Spleen (tissue), 7 donors: ENCODE data around the gene PCK2.

Source experiments
- POLR2A ChIP-seq, 3 donors: fragments of 450-650 bp; IDR thresholded peaks; one replicate each; pipeline ENCODE4 v1.5.1; 2017; ENCODE audit warnings: antibody characterized with exemption in 3 of 3, mild to moderate bottlenecking in 1 of 3
- POLR2AphosphoS5 ChIP-seq, 3 donors: sonication (generic); formaldehyde crosslinking; IDR thresholded peaks; one replicate each; pipeline ENCODE4 v1.5.1; 2017; ENCODE audit warnings: antibody characterized with exemption in 3 of 3
- TF ChIP-seq, protein P1 (sequence below), 11 experiments: fragments of 200-600 bp in 7 of 11; fragments of 450-650 bp in 4 of 11; sonication (generic) in 4 of 11; IDR thresholded peaks in 8 of 11; conservative IDR thresholded peaks in 3 of 11; 1 replicate in 7 of 11; 2 replicates in 4 of 11; pipeline versions ENCODE4 v1.4.0 to v1.8.0; 2016 to 2021; ENCODE audit warnings: antibody characterized with exemption in 11 of 11, inconsistent platforms in 4 of 11, mild to moderate bottlenecking in 1 of 11
- donor health status: DM: no; HTN: no; CAD: no; lungs with moderate emphysema.
- donor health status: DM: no; HTN: no; CAD: no.
- donor health status: DM: no; HTN: no; CAD: no.

DNA sequence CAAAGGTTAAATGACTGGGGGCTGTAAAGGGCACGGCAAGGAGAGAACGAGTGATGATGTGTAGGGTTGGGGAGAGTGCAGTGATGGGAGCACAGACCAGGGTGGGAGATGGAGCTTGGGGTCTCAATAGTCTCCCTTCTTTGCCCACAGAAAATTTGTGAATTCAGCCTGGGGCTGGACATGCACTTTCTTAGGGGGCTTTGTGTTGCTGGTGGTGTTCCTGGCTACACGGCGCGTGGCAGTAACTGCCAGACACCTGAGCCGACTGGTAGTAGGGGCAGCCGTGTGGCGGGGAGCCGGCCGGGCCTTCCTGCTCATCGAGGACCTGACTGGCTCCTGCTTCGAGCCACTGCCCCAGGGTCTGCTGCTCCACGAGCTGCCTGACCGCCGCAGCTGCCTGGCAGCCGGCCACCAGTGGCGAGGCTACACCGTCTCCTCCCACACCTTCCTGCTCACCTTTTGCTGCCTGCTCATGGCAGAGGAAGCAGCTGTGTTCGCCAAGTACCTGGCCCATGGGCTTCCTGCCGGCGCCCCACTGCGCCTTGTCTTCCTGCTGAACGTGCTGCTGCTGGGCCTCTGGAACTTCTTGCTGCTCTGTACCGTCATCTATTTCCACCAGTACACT is 38.1 kb downstream of the PCK2 start:
- TF ChIP-seq, protein P1, sequence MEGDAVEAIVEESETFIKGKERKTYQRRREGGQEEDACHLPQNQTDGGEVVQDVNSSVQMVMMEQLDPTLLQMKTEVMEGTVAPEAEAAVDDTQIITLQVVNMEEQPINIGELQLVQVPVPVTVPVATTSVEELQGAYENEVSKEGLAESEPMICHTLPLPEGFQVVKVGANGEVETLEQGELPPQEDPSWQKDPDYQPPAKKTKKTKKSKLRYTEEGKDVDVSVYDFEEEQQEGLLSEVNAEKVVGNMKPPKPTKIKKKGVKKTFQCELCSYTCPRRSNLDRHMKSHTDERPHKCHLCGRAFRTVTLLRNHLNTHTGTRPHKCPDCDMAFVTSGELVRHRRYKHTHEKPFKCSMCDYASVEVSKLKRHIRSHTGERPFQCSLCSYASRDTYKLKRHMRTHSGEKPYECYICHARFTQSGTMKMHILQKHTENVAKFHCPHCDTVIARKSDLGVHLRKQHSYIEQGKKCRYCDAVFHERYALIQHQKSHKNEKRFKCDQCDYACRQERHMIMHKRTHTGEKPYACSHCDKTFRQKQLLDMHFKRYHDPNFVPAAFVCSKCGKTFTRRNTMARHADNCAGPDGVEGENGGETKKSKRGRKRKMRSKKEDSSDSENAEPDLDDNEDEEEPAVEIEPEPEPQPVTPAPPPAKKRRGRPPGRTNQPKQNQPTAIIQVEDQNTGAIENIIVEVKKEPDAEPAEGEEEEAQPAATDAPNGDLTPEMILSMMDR (IDR thresholded peaks at IDR 0.05 in 8 of 11, conservative IDR thresholded peaks at IDR 0.05 in 3 of 11) = no peak
- TF ChIP-seq POLR2A (IDR thresholded peaks at IDR 0.05) (no peak), POLR2AphosphoS5 (IDR thresholded peaks at IDR 0.05) (peak; percentile 64 to 77 (median 74))
